GM19452 (cell line): ENCODE results near the gene ATAD3A.
"Not testable (repeated sequence)": the region's sequence is repeated elsewhere in the genome, so short reads cannot be mapped to it uniquely, and the experiment has no call there.

Source experiments
- ATAC-seq: cut with Tn5 transposase; IDR thresholded peaks from one replicate; pipeline ENCODE4 v1.9.1; 2021; ENCODE audit not compliant: unreplicated experiment

Gene ATAD3A

DNA sequence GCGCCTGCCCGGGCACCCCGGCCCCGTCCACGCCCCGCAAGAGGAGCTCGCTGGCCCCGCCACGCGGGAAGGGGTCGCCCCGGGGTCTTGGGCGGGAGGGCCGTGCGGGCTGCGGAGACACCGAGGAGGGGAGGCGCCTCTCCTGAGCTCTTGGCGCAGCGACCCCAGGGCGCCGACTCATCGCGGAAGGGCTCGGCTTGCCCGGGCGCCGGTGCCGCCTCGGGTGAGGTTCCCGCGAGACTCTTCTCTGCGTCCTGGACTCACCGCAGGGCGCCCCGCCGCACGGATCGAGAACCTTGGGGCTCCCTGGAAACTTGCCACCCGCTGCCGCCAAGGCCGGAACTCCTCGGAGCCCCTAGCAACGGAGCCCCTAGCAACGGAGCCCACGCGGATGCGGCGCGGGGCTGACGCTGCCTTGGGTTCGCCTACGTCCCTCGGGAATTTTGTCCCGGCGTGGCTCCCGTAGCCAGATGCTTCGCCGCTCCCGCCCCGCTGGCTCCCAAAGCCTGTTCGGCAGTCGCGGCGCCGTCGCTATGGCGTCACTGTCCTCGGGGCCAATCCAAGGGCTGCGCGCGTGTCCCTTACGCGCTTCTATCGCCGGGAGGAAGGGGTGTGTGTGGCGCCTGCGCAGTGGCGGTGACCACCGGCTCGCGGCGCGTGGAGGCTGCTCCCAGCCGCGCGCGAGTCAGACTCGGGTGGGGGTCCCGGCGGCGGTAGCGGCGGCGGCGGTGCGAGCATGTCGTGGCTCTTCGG lies at the start of gene ATAD3A:
Gene ATAD3A (plus strand): TSS at position 630 of the 753 bp plus-strand sequence. CDS start 107 bp downstream, at position 737.
- peak; percentile 81 for ATAC-seq

DNA sequence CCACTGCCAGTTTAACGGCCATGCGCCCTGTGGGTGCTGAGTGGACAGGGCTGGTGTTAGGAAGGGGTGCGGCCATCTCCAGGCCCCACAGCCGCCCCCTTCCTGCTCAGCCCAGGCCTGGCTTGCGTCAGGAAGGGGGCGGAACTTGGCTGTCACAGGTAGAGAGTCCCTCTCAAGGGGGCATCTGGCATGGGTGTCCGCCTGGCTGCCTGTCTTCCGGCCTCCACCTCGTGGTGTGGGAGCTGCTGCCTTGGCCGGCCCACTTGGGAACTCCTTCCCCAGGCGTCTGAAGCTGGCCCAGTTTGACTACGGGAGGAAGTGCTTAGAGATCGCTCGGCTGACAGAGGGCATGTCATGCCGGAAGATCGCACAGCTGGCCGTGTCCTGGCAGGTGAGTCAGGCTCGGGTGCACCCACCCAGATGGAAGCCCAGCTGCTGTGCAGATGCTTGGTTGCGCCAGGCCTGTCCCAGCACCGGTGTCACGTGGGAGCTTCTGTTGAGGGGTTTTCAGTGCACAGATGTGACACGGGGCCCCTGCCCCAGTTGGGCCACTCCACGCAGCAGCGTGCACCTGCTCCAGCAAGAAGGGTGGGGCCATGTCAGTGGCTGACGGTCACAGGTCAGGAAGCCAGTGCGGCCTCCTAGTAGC lies 49.5 kb upstream of the ATAD3A start:
- no peak for ATAC-seq

DNA sequence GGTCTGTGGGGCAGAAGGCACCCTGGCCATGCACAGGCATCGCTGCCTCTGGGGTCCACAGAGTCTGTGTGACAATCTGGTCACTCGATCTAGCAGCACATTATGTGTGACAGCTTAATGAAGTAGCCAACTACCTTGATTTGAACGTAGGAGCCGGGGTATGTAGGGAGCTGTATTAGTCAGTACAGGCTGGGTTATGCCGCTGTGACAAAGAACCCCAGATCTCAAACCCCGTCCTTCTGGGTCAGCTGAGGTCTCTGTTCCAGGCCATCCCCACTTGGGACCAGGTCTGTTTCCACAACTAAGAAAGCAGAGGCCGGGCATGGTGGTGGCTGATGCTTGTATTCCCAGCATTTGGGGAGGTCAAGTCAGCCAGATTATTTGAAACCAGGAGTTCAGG lies 48.6 kb upstream of the ATAD3A start:
- ATAC-seq = no peak

DNA sequence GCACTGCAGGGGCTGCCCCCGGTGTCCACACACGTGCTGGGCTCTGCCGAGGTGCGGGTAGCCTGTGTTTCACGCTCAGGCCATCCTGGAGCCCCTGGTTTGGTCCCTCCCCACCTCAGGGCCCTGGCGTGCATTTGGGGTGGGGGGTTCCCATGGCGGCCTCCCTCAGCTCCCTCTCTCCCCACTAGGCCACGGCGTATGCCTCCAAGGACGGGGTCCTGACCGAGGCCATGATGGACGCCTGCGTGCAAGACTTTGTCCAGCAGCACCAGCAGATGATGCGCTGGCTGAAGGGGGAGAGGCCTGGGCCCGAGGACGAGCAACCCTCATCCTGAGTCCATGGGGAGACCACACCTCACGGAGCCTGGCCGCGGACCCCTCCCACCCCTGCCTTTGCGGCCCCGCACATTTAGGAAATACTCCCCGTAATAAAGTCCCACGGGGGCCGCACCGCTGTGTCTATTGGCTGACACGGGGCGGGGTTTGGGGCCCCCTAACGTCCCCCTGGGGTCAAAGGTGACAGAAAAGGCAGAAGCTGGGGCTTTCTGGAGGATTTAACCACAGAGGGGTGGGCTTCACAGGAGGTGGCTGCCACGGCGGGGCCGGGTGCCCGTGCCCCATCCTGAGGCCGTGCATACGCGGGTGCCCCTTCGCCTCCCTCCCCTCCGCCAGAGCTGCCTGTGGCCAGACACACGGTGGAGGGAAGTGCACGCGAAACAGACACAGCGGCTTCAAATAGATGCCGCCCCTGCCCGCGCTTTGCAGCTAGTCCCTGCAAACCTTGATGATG lies 43.6 kb upstream of the ATAD3A start:
- ATAC-seq = not testable (repeated sequence)

DNA sequence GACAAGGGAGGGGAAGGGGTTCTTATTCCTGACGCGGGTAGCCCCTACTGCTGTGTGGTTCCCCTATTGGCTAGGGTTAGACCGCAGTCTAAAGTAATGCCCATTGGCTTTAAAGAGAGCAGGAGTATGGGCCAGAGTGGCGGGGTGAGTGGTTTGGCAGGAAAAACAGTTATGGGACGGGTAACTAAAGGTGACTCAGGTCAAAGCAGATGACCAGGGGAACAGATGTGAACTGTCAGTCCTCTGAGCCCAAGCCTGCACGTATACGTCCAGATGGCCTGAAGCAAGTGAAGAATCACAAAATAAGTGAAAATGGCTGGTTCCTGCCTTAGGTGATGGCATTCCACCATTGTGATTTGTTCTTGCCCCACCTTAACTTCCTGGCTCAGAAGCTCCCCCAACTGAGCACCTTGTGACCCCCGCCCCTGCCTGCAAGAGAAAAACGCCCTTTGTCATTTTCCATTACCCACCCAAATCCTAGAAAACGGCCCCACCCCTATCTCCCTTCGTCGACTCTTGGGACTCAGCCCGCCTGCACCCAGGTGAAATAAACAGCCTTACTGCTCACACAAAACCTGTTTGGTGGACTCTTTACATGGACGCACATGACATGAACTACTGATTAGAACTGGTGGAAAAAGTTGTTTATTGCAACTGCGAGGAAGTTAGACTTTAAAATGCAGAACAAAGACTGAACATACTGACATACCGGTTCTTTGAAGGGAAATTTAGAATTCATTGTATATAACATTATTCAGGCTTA lies 41.2 kb upstream of the ATAD3A start:
- no peak for ATAC-seq

DNA sequence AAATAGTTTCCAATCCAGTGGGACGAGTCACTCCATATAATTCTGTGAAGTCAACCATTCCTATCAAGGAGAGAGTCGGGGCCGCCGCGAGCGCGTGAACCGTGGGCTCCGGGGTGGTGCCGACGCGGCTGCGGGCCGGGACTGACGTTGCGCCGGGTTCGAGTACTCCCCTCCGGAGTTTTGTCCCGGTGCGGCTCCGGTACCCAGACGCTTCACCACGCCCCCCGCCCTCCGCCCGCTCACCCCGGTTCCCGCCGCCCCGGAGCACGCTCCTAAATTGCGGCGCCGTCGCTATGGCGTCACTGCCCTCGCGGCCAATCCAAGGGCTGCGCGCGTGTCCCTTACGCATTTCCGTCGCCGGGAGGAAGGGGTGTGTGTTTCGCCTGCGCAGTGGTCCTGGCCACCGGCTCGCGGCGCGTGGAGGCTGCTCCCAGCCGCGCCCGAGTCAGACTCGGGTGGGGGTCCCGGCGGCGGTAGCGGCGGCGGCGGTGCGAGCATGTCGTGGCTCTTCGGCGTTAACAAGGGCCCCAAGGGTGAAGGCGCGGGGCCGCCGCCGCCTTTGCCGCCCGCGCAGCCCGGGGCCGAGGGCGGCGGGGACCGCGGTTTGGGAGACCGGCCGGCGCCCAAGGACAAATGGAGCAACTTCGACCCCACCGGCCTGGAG lies 40.4 kb upstream of the ATAD3A start, which contains the start of gene ATAD3B:
Gene ATAD3B (plus strand): TSS at position 377 of the 664 bp plus-strand sequence. CDS start 120 bp downstream, at position 497.
- peak; percentile 82 for ATAC-seq

DNA sequence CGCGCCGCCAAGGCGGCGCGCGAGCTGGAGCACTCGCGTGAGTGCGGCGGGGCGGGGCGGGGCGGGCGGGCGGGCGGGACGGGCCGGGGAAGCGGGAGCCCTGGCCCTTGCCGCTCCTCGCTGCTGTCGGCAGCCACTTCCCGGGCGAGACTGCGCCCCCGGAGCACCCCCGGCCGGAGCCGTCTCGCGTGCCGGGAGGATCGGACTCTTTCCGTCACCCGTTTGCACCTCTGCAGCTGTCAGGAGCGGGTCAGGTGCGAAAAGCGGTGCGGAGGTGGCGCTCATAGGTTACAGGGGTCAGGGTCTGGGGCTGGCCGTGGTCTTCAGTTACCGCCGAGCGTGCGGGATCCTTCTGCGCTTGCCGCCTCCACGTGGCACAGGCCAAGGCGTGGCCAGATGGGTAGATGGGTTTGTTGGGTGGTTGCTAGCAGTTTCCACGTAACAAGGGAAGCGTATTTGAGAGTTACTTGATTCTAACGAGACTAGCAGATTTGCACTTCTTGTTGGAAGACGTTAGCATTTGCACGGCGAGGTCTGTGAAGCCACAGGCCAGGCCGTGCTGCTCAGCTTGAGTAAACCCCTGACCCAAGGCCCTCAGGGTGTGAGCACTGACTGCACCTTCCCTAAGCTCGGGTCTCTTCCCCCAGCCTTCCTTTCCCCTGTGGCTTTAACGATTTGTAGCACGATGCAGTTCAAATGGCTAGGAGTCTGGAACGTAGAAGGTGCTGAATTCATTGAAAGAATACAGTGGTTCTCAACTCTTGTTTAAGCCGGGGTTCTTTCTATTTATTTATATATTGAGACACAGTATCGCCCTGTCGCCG lies 39.7 kb upstream of the ATAD3A start:
- peak; percentile 18 for ATAC-seq

DNA sequence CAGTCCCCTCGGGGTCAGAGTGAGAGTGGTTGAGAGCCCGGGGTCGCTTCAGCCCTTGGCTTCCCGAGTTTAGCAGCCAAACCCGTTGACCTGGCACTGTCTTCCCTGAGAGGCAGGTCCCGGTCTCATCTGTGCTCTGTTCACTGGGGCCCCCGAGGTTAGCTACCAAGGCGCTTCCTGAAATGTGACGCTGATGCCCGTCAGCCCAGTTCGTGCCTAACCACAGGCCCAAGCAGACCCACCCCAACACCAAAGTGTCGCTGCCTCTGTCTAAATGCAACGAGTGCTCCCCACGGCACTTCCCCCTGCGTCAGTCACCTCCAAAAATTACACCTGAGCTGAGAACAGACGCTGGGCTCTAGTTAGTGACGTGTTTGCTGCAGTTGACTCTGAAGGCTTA lies 36.0 kb upstream of the ATAD3A start:
- not testable (repeated sequence) for ATAC-seq

DNA sequence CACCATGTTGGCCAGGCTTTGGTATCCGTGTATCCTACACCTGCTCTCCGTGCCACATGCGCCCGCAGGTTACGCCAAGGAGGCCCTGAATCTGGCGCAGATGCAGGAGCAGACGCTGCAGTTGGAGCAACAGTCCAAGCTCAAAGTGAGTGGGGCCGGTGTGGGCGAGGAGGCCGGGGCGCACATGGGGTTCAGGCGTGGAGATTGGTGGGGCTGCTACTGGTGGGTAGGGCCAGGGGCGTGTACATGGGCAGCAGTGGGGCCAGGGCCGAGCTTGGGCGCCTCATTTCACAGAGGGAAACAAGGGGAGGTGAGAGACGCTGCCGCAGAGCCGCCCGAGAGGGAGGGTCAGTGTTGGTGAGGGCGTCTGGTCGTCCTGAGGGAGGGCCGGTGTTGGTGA lies 34.8 kb upstream of the ATAD3A start:
- no peak for ATAC-seq

DNA sequence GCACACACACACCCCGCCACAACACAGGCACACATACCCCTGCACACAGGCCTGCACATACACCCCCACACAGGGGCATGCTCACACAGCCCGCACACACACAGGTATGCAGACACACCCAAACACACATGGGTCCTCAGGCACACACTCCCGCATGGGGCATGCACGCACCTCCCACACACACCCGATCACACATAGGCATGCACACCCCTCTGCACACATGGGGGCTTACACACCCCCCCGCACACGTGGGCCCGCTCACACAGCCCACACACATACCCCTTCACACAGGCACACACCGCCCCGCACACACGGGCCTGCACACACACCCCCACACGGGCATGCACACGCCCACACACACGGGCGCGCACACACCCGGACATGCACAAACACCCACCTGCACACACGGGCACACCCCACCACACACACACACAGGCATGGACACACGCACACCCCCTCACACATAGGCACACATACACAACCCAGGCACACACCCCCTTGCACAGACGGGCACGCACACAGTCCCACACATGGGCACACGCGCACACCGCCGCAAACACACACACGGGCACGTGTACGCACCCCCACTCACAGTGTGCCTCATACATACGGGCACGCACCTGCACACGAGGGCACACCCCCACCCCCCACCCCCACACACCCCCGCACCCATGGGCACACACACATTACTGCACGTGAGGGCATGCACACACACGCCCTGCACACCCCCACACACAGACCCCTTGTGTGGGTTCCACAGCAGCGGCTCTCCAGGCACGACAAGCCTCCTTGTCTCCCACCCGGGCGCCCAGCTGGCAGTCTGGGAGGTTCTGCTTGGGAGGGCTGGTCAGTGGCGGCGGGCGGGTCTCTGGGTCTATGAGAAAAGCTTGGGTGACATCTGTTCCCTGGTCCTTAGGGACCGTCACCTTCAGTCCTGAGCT lies 32.1 kb upstream of the ATAD3A start:
- no peak for ATAC-seq

DNA sequence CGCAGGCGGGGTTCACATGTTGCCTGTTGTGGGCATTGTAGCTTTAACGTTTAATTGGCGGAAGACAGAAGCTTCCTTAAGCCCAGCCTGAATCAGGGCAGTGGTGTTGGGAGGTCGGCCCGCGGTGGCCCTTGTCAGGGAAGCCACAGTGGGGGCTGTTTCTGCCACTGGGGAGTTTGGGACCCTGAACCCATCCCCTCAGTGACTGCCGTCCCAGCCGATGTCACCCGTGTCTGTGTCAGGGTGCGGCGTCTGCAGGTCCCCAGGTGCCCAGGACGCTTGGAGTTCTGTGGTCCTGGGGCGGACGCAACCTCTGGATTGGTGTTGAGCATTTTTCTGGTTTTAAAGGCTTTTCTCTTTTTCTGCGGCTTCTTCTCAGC lies 31.5 kb upstream of the ATAD3A start:
- ATAC-seq = not testable (repeated sequence)

DNA sequence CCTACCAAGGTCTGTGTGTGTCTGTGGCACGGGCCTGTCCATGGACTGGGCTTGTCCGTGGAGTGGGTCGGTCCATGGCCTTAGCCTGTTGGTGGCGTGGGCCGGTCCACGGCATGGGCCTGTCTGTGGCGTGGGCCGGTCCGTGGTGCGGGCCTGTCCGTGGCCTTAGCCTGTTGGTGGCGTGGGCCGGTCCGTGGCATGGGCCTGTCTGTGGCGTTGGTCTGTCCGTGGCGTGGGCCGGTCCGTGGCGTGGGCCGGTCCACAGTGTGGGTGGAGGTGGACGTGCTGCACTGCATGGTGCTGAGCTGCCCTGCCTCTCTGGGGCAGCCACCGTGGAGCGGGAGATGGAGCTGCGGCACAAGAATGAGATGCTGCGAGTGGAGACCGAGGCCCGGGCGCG lies 30.2 kb upstream of the ATAD3A start:
- ATAC-seq = not testable (repeated sequence)

DNA sequence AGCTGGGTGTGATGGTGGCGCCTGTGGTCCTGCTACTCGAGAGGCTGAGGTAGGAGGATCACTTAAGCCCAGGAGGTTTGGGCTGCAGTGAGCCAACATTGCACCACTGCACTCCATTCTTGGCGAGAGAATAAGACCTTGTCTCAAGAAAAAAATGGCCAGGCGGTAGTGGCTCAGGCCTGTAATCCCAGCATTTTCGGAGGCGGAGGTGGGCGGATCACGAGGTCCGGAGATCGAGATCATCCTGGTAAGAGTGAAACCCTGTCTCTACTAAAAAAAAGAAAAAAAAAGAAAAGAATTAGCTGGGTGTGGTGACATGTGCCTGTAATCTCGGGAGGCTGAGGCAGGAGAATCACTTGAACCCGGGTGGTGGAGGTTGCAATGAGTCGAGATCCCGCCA lies 29.1 kb upstream of the ATAD3A start:
- ATAC-seq = no peak

DNA sequence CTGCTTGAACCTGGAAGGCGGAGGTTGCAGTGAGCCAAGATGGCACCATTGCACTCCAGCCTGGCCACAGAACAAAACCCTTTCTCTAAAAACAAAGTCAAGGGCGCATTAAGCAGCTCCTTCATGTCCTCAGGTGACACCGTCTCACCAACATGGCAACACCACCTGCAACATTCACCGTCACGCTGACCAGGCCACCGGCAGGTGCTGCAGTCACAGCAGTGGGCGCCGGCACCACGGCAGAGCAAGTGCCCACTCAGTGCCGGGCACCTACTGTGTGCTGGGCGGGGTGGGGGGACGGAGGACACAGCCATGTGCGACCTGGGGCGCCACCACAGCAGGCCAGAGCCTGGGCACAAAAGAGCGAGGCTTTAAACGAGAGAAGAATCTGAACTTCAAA lies 28.2 kb upstream of the ATAD3A start:
- no peak for ATAC-seq

DNA sequence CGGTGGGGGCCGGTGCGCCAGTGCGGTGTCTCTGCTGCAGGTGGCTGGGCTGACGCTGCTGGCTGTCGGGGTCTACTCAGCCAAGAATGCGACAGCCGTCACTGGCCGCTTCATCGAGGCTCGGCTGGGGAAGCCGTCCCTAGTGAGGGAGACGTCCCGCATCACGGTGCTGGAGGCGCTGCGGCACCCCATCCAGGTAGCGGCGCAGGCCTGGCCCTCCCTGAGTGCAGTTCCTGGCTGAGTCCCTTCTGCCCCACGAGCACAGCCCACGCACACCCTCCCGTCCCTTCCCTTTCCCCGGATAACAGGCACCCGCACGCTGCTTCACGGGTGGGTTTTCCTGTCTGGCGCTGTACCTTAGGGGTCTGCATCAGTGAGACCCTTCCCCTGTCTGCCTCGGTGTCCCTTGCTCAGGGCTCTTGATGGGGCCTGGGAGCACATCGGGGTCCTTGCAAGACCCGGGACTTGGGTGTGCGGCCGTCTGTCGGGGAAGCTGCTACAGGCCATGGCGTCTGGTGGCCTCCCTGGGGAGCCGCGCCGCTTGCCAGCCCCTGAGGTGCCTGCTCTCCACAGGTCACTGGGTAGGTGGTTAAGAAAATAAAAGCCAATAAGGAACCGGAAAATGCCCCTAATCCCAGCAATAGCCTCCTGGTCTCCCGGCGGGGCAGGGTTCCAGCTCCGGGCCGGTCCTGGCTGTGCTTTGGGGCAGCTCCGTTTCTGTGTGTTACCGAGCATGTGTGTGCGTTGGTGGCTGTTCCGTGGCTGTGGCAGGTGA lies 26.8 kb upstream of the ATAD3A start:
- ATAC-seq = not testable (repeated sequence)

DNA sequence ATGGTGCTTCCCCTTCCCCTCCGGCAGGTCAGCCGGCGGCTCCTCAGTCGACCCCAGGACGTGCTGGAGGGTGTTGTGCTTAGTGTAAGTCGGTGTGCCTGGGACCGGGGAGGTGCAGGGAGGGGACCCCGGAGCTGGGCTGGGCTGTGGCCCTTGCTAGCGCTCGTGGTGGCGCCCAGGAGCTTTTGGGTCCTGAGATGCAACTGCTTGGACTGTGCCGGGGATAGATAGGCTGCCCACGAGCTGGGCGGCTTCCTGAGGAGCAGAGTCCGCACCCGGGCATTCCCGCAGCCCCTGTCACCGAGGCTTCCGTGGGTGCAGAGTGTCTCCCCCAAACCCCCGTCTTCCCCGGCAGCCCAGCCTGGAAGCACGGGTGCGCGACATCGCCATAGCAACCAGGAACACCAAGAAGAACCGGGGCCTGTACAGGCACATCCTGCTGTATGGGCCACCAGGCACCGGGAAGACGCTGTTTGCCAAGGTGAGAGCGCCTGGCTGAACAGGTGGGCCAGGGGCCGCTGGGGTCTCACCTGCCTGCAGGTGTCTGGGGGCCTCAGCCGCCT lies 26.1 kb upstream of the ATAD3A start:
- not testable (repeated sequence) for ATAC-seq

DNA sequence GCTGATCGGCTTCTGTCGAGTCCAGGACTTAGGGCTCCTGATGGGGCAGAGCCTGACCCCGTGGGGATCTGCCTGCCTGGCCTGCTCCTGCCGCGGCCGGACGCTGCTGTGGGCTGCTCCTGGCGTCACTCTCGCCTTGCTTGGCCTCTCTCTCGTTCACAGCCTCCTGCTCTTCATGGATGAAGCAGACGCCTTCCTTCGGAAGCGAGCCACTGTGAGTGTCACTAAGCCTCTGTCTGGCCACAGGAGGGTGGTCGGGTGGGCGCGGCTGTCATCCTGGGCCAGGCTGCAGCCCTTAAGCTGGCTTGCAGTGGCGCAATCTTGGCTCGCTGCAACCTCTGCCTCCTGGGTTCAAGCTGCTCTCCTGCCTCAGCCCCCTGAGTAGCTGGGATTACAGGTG lies 24.3 kb upstream of the ATAD3A start:
- ATAC-seq = no peak
